Measurements from ENCODE around the gene FHIT. TPM values are rescaled to one million over a fixed set of nuclear protein-coding genes. Genes with fewer than 3 reads are reported as not detected.

FHIT gene
- total RNA-seq: 10 to 100 TPM in 2 of 4 donors, 1 to 10 TPM in 2; 5.0 to 15.3 (median 8.3) TPM

DNA sequence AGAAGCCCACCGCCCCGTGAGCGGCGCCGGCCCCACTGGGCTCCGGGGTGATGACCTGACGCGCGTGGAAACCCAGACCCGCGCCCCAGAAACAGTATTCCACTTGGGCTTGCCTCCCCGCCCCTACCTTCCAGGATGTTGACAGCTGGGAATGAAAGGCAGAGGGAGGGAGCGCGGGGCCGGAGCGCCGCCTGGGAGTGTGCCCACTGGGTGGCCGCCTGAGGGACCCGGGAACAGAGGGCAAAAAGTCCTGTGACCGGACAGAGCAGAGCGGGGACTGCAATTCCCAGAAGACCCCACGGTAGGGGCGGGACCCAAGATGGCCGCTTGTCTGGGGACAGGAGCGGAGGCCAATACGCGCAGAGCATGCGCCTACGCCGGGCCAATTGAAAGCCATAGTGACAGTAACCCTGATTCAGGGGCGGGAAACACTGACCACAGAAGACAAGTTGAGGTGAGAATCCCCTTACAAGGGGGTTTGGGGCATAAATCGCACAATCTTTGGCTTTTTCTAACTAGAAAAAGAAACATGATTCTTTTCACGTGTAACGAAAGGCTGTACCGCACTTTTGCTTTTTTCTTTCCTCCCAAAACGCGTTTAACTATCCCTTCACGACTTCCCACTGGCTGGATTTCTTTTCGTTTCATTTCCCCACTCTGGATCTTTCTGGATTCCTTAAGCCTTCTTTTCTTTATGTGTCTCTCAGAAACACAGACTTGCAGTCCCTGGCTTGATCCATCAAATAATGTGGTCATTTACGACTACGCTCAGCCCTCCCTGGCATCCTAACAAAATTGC lies at the start of gene FHIT:
TSS of gene FHIT (minus strand) at position 279 of the 799 bp plus-strand sequence.
- no peak for TF ChIP-seq POLR2A (IDR thresholded peaks at IDR 0.05)
- TF ChIP-seq, protein P1, sequence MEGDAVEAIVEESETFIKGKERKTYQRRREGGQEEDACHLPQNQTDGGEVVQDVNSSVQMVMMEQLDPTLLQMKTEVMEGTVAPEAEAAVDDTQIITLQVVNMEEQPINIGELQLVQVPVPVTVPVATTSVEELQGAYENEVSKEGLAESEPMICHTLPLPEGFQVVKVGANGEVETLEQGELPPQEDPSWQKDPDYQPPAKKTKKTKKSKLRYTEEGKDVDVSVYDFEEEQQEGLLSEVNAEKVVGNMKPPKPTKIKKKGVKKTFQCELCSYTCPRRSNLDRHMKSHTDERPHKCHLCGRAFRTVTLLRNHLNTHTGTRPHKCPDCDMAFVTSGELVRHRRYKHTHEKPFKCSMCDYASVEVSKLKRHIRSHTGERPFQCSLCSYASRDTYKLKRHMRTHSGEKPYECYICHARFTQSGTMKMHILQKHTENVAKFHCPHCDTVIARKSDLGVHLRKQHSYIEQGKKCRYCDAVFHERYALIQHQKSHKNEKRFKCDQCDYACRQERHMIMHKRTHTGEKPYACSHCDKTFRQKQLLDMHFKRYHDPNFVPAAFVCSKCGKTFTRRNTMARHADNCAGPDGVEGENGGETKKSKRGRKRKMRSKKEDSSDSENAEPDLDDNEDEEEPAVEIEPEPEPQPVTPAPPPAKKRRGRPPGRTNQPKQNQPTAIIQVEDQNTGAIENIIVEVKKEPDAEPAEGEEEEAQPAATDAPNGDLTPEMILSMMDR (IDR thresholded peaks at IDR 0.05): no peak
- DNase-seq (ENCODE audit: low spot score in 2 of 2): peak; percentile 95 to 98
- H3K4me3 ChIP-seq (ENCODE audit: low read depth, poor library complexity, severe bottlenecking): peak within 1 kb of the TSS; percentile 64
- 1 to 2% methylated on average over 27 to 41 of the region's 41 CpGs for WGBS, 2 donors
- intact Hi-C loops (cut with DNase I; ENCODE audit: low total_unique reads): no loop called here

DNA sequence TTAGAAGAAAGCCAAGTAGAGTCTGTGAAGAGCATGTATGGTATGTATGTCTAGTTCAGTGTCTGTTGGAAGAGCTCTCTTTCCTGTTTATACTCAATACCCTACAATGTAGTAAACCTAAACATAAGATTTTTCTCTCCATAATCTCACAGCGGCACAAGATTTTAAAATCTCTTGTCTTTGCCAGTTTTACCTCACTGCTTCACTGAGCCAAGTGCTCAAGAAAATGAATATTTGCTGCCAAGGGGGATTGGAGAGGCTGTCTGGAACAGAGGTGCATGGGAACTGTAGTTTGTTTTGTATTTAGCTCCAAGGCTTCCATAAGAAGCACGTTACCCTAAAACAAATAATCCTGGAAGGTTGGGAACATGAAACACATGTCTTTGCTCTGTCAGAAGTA lies 49.5 kb upstream of the FHIT start:
- no peak for DNase-seq (ENCODE audit: low spot score in 2 of 2)

DNA sequence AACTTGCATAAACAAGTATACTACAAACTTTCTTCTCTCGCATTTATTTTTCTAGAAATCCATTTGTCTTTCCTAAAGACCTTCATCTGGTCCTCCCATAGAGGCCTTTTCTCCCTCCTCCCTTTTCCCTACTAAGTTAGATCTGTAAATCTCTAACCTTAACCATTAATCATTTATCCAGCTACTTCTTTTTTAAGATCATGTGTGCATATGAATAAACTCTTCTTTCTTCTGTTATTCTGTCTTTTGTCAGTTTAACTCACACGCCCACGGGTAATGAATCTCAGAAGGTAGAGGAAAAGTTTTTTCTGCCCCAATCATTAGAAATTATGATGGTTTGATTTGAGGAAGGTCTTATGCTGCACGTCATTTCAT lies 48.7 kb upstream of the FHIT start:
- DNase-seq (ENCODE audit: low spot score in 2 of 2): no peak
- TF ChIP-seq, protein P1 (IDR thresholded peaks at IDR 0.05): no peak
- no peak overlapping the region for H3K4me3 ChIP-seq (ENCODE audit: low read depth, poor library complexity, severe bottlenecking)
- WGBS, 2 donors: 79 to 82% methylated on average over 4 of the region's 4 CpGs
- intact Hi-C loops (cut with DNase I; ENCODE audit: low total_unique reads): no loop called here

More for the DNA sequence above, 49.5 kb upstream of the FHIT start:
- intact Hi-C loops (cut with DNase I; ENCODE audit: low total_unique reads): no loop called here
- WGBS, 2 donors: 46 to 72% methylated on average over 2 of the region's 2 CpGs
- no peak for TF ChIP-seq POLR2A (IDR thresholded peaks at IDR 0.05)
- TF ChIP-seq, protein P1 (IDR thresholded peaks at IDR 0.05): no peak
- H3K4me3 ChIP-seq (ENCODE audit: low read depth, poor library complexity, severe bottlenecking): no peak overlapping the region

DNA sequence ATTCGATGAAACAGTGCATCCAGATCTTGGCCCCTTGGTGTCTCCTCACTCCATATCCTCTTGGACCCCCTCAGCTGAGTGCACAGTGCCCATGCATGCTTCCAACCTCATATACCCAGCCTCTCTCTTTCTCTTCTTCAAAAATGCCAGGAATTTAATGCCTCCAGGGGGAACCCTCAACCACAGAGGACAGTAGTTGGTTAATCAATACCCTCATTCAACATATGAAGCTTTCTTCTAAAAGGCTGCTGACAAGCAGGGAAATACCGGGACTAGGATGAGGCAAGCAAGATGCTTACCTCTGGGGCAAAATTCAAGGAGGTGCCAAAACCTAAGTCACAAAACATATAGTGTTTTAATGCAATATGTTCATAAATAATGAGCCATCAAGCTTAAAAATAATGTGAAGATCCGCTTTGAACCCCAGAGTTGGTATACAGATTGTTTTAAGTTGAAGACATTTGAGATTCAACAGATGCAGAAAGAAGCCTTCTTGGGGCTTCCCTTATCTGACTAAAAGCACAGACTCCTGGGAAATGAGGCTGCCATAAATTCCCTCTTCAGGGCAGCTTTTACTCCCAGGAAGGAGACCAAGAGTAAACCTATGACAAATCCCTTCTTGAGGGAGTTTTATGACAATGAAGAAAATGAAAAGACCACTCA lies 48.2 kb upstream of the FHIT start:
- no peak for DNase-seq (ENCODE audit: low spot score in 2 of 2)

DNA sequence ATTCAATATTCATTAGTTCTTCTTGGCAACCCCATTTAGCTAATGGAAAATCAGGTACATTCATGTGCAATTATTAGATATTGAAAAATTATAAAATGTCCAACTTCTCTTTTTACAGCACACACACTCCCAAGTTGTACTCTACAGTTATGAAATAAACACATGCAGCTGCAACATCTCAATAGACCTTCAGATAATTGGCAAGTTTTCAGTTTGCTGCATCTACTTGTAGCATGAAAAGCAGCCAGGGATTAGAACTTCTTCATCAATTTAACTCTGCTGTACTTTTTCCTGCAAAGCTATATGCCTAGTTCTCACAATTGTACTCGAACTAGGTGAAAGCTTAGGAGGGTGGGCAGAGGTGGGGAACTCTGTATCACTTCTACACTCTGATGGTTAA lies 46.6 kb upstream of the FHIT start:
- 48 to 92% methylated on average over 1 of the region's 1 CpG for WGBS, 2 donors
- no peak for TF ChIP-seq POLR2A (IDR thresholded peaks at IDR 0.05)
- TF ChIP-seq, protein P1 (IDR thresholded peaks at IDR 0.05): no peak
- intact Hi-C loops (cut with DNase I; ENCODE audit: low total_unique reads): no loop called here
- no peak overlapping the region for H3K4me3 ChIP-seq (ENCODE audit: low read depth, poor library complexity, severe bottlenecking)
- no peak for DNase-seq (ENCODE audit: low spot score in 2 of 2)

More for the DNA sequence above, 48.2 kb upstream of the FHIT start:
- H3K4me3 ChIP-seq (ENCODE audit: low read depth, poor library complexity, severe bottlenecking): no peak overlapping the region
- WGBS, 2 donors: 77 to 84% methylated on average over 3 of the region's 3 CpGs
- intact Hi-C loops (cut with DNase I; ENCODE audit: low total_unique reads): no loop called here
- TF ChIP-seq POLR2A (IDR thresholded peaks at IDR 0.05): no peak
- TF ChIP-seq, protein P1 (IDR thresholded peaks at IDR 0.05): no peak
